Activated T-cell treated with anti-CD3 and anti-CD28 coated beads, Interleukin-2, amount 50 U/mL, for 72 hours (primary cell): Measurements from ENCODE around the gene EXOC3L4. TPM values are rescaled to one million over a fixed set of nuclear protein-coding genes. Genes with fewer than 3 reads are reported as not detected.

Source experiments
- total RNA-seq, 2 donors: library from RNA; stranded (reverse); gene quantifications; one replicate each; pipeline ENCODE4 v1.2.3, GENCODE V29; 2022

EXOC3L4 gene
- total RNA-seq, 2 donors from 2014 or later: not detected

Other genes starting within 250 kb of the EXOC3L4 start
- gene AMN, start 172.1 kb upstream of the EXOC3L4 start, total RNA-seq: 1 to 10 TPM; 3.2 to 3.9 TPM
- 1 to 10 TPM; 3.7 to 5.4 TPM for gene CDC42BPB, start 37.2 kb upstream of the EXOC3L4 start, total RNA-seq
- not detected for gene LBHD2, start 10.5 kb upstream of the EXOC3L4 start, total RNA-seq
- 10 to 100 TPM in 1 of 2 donors, 1 to 10 TPM in 1; 8.8 to 12.2 TPM for gene TNFAIP2, start 28.7 kb downstream of the EXOC3L4 start, total RNA-seq
- 100 to 1,000 TPM; 295 to 377 TPM for gene EIF5, start 239.5 kb downstream of the EXOC3L4 start, total RNA-seq